ENCODE results near the gene DLGAP1.

The DLGAP1 gene

GRCh38 chr18:3447895-3448837 lies 1006.9 kb downstream of the DLGAP1 start (continued):
- peak; percentile 25; the same call in 1 of the 2 replicates for TF ChIP-seq ZNF623 (tag by site-specific recombination; IDR thresholded peaks at IDR 0.05)
- TF ChIP-seq ZNF48 (tag by site-specific recombination; IDR thresholded peaks at IDR 0.05) = no peak
- no peak for TF ChIP-seq ZNF169 (tag by site-specific recombination; IDR thresholded peaks at IDR 0.05)
- no peak for TF ChIP-seq ZNF174 (tag by site-specific recombination; IDR thresholded peaks at IDR 0.05)
- 0 out of 2 replicates have a peak, but pooled peaks have one; percentile 12 for TF ChIP-seq ZNF449 (tag by site-specific recombination; IDR thresholded peaks at IDR 0.05)
- TF ChIP-seq ZBTB7A (tag by site-specific recombination; IDR thresholded peaks at IDR 0.05; ENCODE audit: low read depth) = 0 out of 2 replicates have a peak, but pooled peaks have one; percentile 80
- TF ChIP-seq ZNF747 (tag by site-specific recombination; IDR thresholded peaks at IDR 0.05) = no peak
- no peak for TF ChIP-seq ELK4 (IDR thresholded peaks at IDR 0.05; ENCODE audit: borderline replicate concordance, low read depth, low read length)
- TF ChIP-seq ZNF133 (tag by site-specific recombination; IDR thresholded peaks at IDR 0.05) = no peak

- Histone ChIP-seq H3K4me3 (ENCODE audit: low read depth, low read length) (peak overlapping the region; percentile 47), H3K36me3 (ENCODE audit: control insufficient read depth in 2 of 2, insufficient read depth in 1 of 2, low read length in 2 of 2) (no peaks in the 10 kb centered on the region), H3K27ac (ENCODE audit: extremely low read depth, low read depth, low read length) (peak overlapping the region; percentile 98), H3K9me3 (ENCODE audit: control insufficient read depth, insufficient read depth, low read depth, low read length) (no peaks in the 10 kb centered on the region), H3K4me1 (ENCODE audit: control insufficient read depth, insufficient read depth, low read length) (peaks cover 5% of the 10 kb centered on the region)
- ChIA-PET CTCF (interaction anchor here (0.6 to 3.4 kb wide), 14 partner anchors 8 to 219 kb away, joined by 3 to 18 read pairs (median 3); no protein-coding TSS in a partner anchor), POLR2A (interaction anchor here (0.5 to 4.0 kb wide), 26 partner anchors 14 to 219 kb away, joined by 3 to 31 read pairs (median 5); partner anchors contain the start of gene MYL12A)
- TF ChIP-seq ZNF274 (IDR thresholded peaks at IDR 0.05; ENCODE audit: low read length) = no peak
- TF ChIP-seq ZNF274 (tag by site-specific recombination; IDR thresholded peaks at IDR 0.05; ENCODE audit: borderline replicate concordance) = no peak
- TF ChIP-seq ZNF555 (tag by site-specific recombination; conservative IDR thresholded peaks at IDR 0.05) = no peak
- peak; percentile 50 for TF ChIP-seq ZBTB48 (tag by site-specific recombination; IDR thresholded peaks at IDR 0.05)
- TF ChIP-seq GLIS1 (tag by site-specific recombination; IDR thresholded peaks at IDR 0.05) = no peak
- TF ChIP-seq, protein P1, sequence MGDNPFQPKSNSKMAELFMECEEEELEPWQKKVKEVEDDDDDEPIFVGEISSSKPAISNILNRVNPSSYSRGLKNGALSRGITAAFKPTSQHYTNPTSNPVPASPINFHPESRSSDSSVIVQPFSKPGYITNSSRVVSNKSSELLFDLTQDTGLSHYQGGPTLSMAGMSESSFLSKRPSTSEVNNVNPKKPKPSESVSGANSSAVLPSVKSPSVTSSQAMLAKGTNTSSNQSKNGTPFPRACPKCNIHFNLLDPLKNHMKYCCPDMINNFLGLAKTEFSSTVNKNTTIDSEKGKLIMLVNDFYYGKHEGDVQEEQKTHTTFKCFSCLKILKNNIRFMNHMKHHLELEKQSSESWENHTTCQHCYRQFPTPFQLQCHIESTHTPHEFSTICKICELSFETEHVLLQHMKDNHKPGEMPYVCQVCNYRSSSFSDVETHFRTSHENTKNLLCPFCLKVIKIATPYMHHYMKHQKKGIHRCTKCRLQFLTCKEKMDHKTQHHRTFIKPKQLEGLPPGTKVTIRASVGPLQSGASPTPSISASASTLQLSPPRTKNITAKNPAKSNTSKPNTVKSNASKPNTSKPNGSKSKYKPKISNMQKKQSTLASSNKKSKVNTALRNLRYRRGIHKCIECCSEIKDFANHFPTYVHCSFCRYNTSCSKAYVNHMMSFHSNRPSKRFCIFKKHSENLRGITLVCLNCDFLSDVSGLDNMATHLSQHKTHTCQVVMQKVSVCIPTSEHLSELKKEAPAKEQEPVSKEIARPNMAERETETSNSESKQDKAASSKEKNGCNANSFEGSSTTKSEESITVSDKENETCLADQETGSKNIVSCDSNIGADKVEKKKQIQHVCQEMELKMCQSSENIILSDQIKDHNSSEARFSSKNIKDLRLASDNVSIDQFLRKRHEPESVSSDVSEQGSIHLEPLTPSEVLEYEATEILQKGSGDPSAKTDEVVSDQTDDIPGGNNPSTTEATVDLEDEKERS (tag by site-specific recombination; IDR thresholded peaks at IDR 0.05) = no peak
- no peak for TF ChIP-seq EGR2 (tag by site-specific recombination; IDR thresholded peaks at IDR 0.05; ENCODE audit: low read depth)
- TF ChIP-seq, protein P2, sequence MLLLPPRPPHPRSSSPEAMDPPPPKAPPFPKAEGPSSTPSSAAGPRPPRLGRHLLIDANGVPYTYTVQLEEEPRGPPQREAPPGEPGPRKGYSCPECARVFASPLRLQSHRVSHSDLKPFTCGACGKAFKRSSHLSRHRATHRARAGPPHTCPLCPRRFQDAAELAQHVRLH (tag by site-specific recombination; IDR thresholded peaks at IDR 0.05) = peak; percentile 56; the same call in 1 of the 2 replicates
- TF ChIP-seq ZNF394 (tag by site-specific recombination; IDR thresholded peaks at IDR 0.05; ENCODE audit: borderline replicate concordance) = no peak
- TF ChIP-seq, protein P3, sequence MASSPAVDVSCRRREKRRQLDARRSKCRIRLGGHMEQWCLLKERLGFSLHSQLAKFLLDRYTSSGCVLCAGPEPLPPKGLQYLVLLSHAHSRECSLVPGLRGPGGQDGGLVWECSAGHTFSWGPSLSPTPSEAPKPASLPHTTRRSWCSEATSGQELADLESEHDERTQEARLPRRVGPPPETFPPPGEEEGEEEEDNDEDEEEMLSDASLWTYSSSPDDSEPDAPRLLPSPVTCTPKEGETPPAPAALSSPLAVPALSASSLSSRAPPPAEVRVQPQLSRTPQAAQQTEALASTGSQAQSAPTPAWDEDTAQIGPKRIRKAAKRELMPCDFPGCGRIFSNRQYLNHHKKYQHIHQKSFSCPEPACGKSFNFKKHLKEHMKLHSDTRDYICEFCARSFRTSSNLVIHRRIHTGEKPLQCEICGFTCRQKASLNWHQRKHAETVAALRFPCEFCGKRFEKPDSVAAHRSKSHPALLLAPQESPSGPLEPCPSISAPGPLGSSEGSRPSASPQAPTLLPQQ (tag by site-specific recombination; IDR thresholded peaks at IDR 0.05) = no peak
- no peak for TF ChIP-seq ZBTB11 (tag by site-specific recombination; conservative IDR thresholded peaks at IDR 0.05; ENCODE audit: low read depth)
- no peak for TF ChIP-seq ZNF433 (tag by site-specific recombination; IDR thresholded peaks at IDR 0.05; ENCODE audit: low read depth)
Observed at GRCh38 chr18:3447068-3447894, 1007.8 kb downstream of the DLGAP1 start.
